ENCODE data around the gene PPFIBP1.

The PPFIBP1 gene

DNA sequence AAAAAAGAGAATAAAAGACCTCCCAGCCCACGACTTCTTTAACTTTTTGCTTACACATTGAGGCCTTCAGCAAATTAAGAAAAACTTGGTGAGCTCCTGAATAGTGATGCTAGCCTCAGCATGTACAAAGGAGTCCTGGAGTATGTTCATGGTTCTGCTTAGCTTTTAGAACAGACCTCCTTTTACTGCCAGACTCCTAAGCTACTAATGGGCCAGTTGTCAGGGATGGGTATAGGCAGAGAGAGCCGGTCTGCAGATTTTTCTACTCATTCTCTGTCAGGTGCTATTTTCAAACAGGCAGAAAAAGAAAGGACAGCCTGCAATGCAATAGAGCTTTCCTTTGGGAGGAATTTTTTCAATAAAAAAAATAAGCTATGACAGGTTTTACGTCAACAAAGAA is 90.4 kb downstream of the PPFIBP1 start:
- no peak for DNase-seq
- Histone ChIP-seq H3K4ac (ENCODE audit: low read depth, low read length) (no peak overlapping the region), H2BK5ac (ENCODE audit: low read depth, low read length, poor library complexity) (peak overlapping the region; percentile 36), H3K4me2 (ENCODE audit: low read length) (no peak overlapping the region), H3K9ac (ENCODE audit: low read length) (no peak overlapping the region), H3K4me1 (ENCODE audit: control insufficient read depth in 1 of 2, insufficient read depth in 2 of 2, low read length in 2 of 2) (peaks cover 8 to 31% of the 10 kb centered on the region in 2 experiments), H2AFZ (ENCODE audit: insufficient read depth, low read length, poor library complexity) (no peak overlapping the region), H3K79me1 (ENCODE audit: low read length) (peaks cover 24% of the 10 kb centered on the region), H4K12ac (ENCODE audit: low read depth, low read length) (no peak overlapping the region), H4K8ac (ENCODE audit: low read depth, low read length) (no peak overlapping the region), H3K14ac (ENCODE audit: low read length) (no peak overlapping the region), H3K27ac (ENCODE audit: low read depth, low read length) (peak overlapping the region; percentile 87), H3K23ac (ENCODE audit: low read length) (no peak overlapping the region), H3K4me3 (ENCODE audit: low read depth, low read length) (no peak overlapping the region), H2AK5ac (ENCODE audit: low read length) (no peak overlapping the region), H3K27me3 (ENCODE audit: insufficient read depth, low read length) (no peaks in the 10 kb centered on the region), H2BK12ac (ENCODE audit: low read length) (no peak overlapping the region), H2BK120ac (ENCODE audit: insufficient read depth, low read length, poor library complexity) (peak overlapping the region; percentile 84), H3K36me3 (ENCODE audit: control insufficient read depth in 1 of 2, insufficient read depth in 2 of 2, low read length in 2 of 2) (no peaks in the 10 kb centered on the region), H3K18ac (ENCODE audit: low read length) (no peak overlapping the region), H4K91ac (ENCODE audit: low read depth, low read length) (no peak overlapping the region), H3K9me3 (ENCODE audit: insufficient read depth, low read depth, low read length) (no peaks in the 10 kb centered on the region), H3K79me2 (ENCODE audit: control insufficient read depth, insufficient read depth, low read length, poor library complexity) (peaks cover 2% of the 10 kb centered on the region)
- WGBS (ENCODE audit: extremely low coverage, insufficient coverage, insufficient read length), result no CpG with 5 or more reads among the region's 3 CpGs

GRCh38 chr12:27614866-27615265 is 90.9 kb downstream of the PPFIBP1 start:
- Histone ChIP-seq H3K9me3 (ENCODE audit: insufficient read depth, low read depth, low read length) (no peaks in the 10 kb centered on the region), H2AK5ac (ENCODE audit: low read length) (no peak overlapping the region), H2BK120ac (ENCODE audit: insufficient read depth, low read length, poor library complexity) (peak overlapping the region; percentile 96), H3K4me2 (ENCODE audit: low read length) (peak overlapping the region; percentile 8), H4K91ac (ENCODE audit: low read depth, low read length) (peak overlapping the region; percentile 82), H3K79me2 (ENCODE audit: control insufficient read depth, insufficient read depth, low read length, poor library complexity) (peaks cover 2% of the 10 kb centered on the region), H3K18ac (ENCODE audit: low read length) (peak overlapping the region; percentile 79), H3K36me3 (ENCODE audit: control insufficient read depth in 1 of 2, insufficient read depth in 2 of 2, low read length in 2 of 2) (no peaks in the 10 kb centered on the region), H3K14ac (ENCODE audit: low read length) (peak overlapping the region; percentile 79), H4K12ac (ENCODE audit: low read depth, low read length) (no peak overlapping the region), H3K79me1 (ENCODE audit: low read length) (peaks cover 25% of the 10 kb centered on the region), H2AFZ (ENCODE audit: insufficient read depth, low read length, poor library complexity) (no peak overlapping the region), H3K9ac (ENCODE audit: low read length) (no peak overlapping the region), H3K27me3 (ENCODE audit: insufficient read depth, low read length) (no peaks in the 10 kb centered on the region), H3K27ac (ENCODE audit: low read depth, low read length) (peak overlapping the region; percentile 85), H2BK5ac (ENCODE audit: low read depth, low read length, poor library complexity) (peak overlapping the region; percentile 96), H4K8ac (ENCODE audit: low read depth, low read length) (peak overlapping the region; percentile 64), H2BK12ac (ENCODE audit: low read length) (peak overlapping the region; percentile 82), H3K4me3 (ENCODE audit: low read depth, low read length) (no peak overlapping the region), H3K4ac (ENCODE audit: low read depth, low read length) (peak overlapping the region; percentile 77), H3K23ac (ENCODE audit: low read length) (no peak overlapping the region), H3K4me1 (ENCODE audit: control insufficient read depth in 1 of 2, insufficient read depth in 2 of 2, low read length in 2 of 2) (peaks cover 8 to 31% of the 10 kb centered on the region in 2 experiments)
- WGBS (ENCODE audit: extremely low coverage, insufficient coverage, insufficient read length), result no CpG with 5 or more reads among the region's 3 CpGs
- DNase-seq, result no peak

- Histone ChIP-seq H2BK12ac (ENCODE audit: low read length) (peak overlapping the region; percentile 89), H3K23ac (ENCODE audit: low read length) (no peak overlapping the region), H3K27ac (ENCODE audit: low read depth, low read length) (peak overlapping the region; percentile 91), H2BK5ac (ENCODE audit: low read depth, low read length, poor library complexity) (peak overlapping the region; percentile 90), H3K4me2 (ENCODE audit: low read length) (peak overlapping the region; percentile 15), H3K36me3 (ENCODE audit: control insufficient read depth in 1 of 2, insufficient read depth in 2 of 2, low read length in 2 of 2) (no peaks in the 10 kb centered on the region), H3K79me2 (ENCODE audit: control insufficient read depth, insufficient read depth, low read length, poor library complexity) (peaks cover 2% of the 10 kb centered on the region), H2AK5ac (ENCODE audit: low read length) (no peak overlapping the region), H3K4me3 (ENCODE audit: low read depth, low read length) (no peak overlapping the region), H3K9ac (ENCODE audit: low read length) (no peak overlapping the region), H2BK120ac (ENCODE audit: insufficient read depth, low read length, poor library complexity) (peak overlapping the region; percentile 92), H3K4me1 (ENCODE audit: control insufficient read depth in 1 of 2, insufficient read depth in 2 of 2, low read length in 2 of 2) (peaks cover 12 to 36% of the 10 kb centered on the region in 2 experiments), H4K8ac (ENCODE audit: low read depth, low read length) (peak overlapping the region; percentile 61), H3K14ac (ENCODE audit: low read length) (peak overlapping the region; percentile 66), H4K12ac (ENCODE audit: low read depth, low read length) (no peak overlapping the region), H3K18ac (ENCODE audit: low read length) (peak overlapping the region; percentile 90), H2AFZ (ENCODE audit: insufficient read depth, low read length, poor library complexity) (no peak overlapping the region), H3K79me1 (ENCODE audit: low read length) (peaks cover 30% of the 10 kb centered on the region), H3K9me3 (ENCODE audit: insufficient read depth, low read depth, low read length) (no peaks in the 10 kb centered on the region), H4K91ac (ENCODE audit: low read depth, low read length) (peak overlapping the region; percentile 94), H3K4ac (ENCODE audit: low read depth, low read length) (no peak overlapping the region), H3K27me3 (ENCODE audit: insufficient read depth, low read length) (no peaks in the 10 kb centered on the region)
- peak; percentile 42 to 82 for DNase-seq
These were observed 91.4 kb downstream of the PPFIBP1 start for GRCh38 chr12:27615331-27615891.

DNA sequence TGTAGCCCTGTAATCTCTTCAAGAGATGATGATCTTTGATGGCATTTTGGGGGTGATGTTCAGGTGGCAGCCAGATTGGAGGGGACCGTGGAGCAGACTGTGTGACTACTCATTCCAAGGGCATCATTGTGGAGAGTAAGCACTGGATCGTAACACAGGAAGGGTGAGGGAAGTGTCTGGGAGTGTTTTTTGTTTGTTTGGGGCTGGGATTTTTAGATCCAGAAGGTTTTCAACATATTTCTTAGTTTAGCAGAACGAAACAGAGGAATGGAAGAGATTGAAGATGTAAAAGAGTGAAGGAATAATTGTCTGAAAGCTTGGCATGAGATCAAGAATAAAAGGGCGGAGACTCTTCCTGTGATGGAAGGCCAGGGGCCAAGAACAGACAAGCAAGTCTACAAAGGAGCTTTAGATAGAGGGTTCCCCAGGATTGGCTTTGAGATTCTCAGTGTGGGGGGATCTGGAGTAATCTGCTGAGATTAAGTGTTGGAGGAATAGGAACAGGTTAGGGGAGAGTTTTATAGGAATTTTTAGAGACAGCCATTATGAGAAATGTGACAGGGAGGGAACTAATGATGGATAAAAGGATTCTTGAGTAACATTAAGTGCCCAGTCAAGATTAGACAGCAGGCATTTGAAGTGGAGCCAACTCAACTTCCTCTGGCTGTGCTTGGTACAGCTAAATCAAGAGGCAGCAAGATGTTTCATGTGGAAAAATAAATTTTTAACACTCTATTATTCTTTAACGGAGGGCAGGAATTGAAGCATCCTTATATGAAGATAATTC is 92.5 kb downstream of the PPFIBP1 start:
- peak overlapping the region; percentile 49 for H4K91ac ChIP-seq (ENCODE audit: low read depth, low read length)
- H2BK120ac ChIP-seq (ENCODE audit: insufficient read depth, low read length, poor library complexity), result peak overlapping the region; percentile 63
- H4K12ac ChIP-seq (ENCODE audit: low read depth, low read length), result no peak overlapping the region
- H2AFZ ChIP-seq (ENCODE audit: insufficient read depth, low read length, poor library complexity), result no peak overlapping the region
- peak overlapping the region; percentile 88 for H2BK12ac ChIP-seq (ENCODE audit: low read length)
- H3K4me2 ChIP-seq (ENCODE audit: low read length), result no peak overlapping the region
- peak overlapping the region; percentile 79 for H2AK5ac ChIP-seq (ENCODE audit: low read length)
- H2BK5ac ChIP-seq (ENCODE audit: low read depth, low read length, poor library complexity), result peak overlapping the region; percentile 51
- no peak overlapping the region for H3K18ac ChIP-seq (ENCODE audit: low read length)
- no peaks in the 10 kb centered on the region for H3K9me3 ChIP-seq (ENCODE audit: insufficient read depth, low read depth, low read length)
- H3K27ac ChIP-seq (ENCODE audit: low read depth, low read length), result no peak overlapping the region
- no peak overlapping the region for H3K4ac ChIP-seq (ENCODE audit: low read depth, low read length)
- no peaks in the 10 kb centered on the region for H3K27me3 ChIP-seq (ENCODE audit: insufficient read depth, low read length)
- H3K9ac ChIP-seq (ENCODE audit: low read length), result no peak overlapping the region
- H3K23ac ChIP-seq (ENCODE audit: low read length), result no peak overlapping the region
- H3K4me3 ChIP-seq (ENCODE audit: low read depth, low read length), result no peak overlapping the region
- WGBS (ENCODE audit: extremely low coverage, insufficient coverage, insufficient read length), result no CpG with 5 or more reads among the region's 5 CpGs
- peaks cover 31% of the 10 kb centered on the region for H3K79me1 ChIP-seq (ENCODE audit: low read length)
- no peaks in the 10 kb centered on the region for H3K36me3 ChIP-seq (ENCODE audit: control insufficient read depth in 1 of 2, insufficient read depth in 2 of 2, low read length in 2 of 2)
- H3K14ac ChIP-seq (ENCODE audit: low read length), result peak overlapping the region; percentile 74
- peaks cover 12 to 36% of the 10 kb centered on the region in 2 experiments for H3K4me1 ChIP-seq (ENCODE audit: control insufficient read depth in 1 of 2, insufficient read depth in 2 of 2, low read length in 2 of 2)
- peaks cover 2% of the 10 kb centered on the region for H3K79me2 ChIP-seq (ENCODE audit: control insufficient read depth, insufficient read depth, low read length, poor library complexity)
- peak overlapping the region; percentile 70 for H4K8ac ChIP-seq (ENCODE audit: low read depth, low read length)
- no peak for DNase-seq

All from trophoblast cell (in vitro differentiated cells and primary cell).